Measurements from ENCODE around the gene ADGRV1.
"Not testable (repeated sequence)": the region's sequence is repeated elsewhere in the genome, so short reads cannot be mapped to it uniquely, and the experiment has no call there.

Gene ADGRV1

DNA sequence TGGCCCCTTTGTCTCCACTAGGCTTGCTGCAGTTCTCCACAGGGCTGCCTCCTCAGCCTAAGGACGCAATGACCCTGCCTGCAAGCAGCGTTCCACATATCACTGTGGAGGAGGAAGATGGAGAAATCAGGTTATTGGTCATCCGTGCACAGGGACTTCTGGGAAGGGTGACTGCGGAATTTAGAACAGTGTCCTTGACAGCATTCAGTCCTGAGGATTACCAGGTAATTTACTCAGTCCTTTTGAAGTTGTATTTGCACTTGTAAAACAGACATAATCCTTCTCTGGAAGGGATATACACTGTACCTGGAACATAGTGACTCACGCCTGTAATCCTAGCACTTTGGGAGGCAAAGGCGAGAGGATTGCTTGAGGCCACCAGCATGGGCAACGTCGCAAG lies 116.6 kb downstream of the ADGRV1 start:
- DNase-seq (ENCODE audit: insufficient read length) (no peak), FAIRE-seq (no peak)
- TF ChIP-seq POLR2A (IDR thresholded peaks at IDR 0.05; ENCODE audit: low read depth, low read length): no peak
- no peak for TF ChIP-seq POLR2AphosphoS5 (IDR thresholded peaks at IDR 0.05; ENCODE audit: low read depth, low read length)
- no peak for TF ChIP-seq TAF1 (IDR thresholded peaks at IDR 0.05; ENCODE audit: borderline replicate concordance, low read depth, low read length)

GRCh38 chr5:90680921-90681563 lies 122.4 kb downstream of the ADGRV1 start:
- DNase-seq (ENCODE audit: insufficient read length) (no peak), FAIRE-seq (no peak)
- TF ChIP-seq TAF1 (IDR thresholded peaks at IDR 0.05; ENCODE audit: borderline replicate concordance, low read depth, low read length) (no peak), POLR2A (IDR thresholded peaks at IDR 0.05; ENCODE audit: low read depth, low read length) (no peak), POLR2AphosphoS5 (IDR thresholded peaks at IDR 0.05; ENCODE audit: low read depth, low read length) (no peak)

GRCh38 chr5:90682278-90682677 lies 123.7 kb downstream of the ADGRV1 start:
- TF ChIP-seq TAF1 (IDR thresholded peaks at IDR 0.05; ENCODE audit: borderline replicate concordance, low read depth, low read length): no peak
- no peak for TF ChIP-seq POLR2A (IDR thresholded peaks at IDR 0.05; ENCODE audit: low read depth, low read length)
- TF ChIP-seq POLR2AphosphoS5 (IDR thresholded peaks at IDR 0.05; ENCODE audit: low read depth, low read length): no peak
- FAIRE-seq: no peak
- no peak for DNase-seq (ENCODE audit: insufficient read length)

DNA sequence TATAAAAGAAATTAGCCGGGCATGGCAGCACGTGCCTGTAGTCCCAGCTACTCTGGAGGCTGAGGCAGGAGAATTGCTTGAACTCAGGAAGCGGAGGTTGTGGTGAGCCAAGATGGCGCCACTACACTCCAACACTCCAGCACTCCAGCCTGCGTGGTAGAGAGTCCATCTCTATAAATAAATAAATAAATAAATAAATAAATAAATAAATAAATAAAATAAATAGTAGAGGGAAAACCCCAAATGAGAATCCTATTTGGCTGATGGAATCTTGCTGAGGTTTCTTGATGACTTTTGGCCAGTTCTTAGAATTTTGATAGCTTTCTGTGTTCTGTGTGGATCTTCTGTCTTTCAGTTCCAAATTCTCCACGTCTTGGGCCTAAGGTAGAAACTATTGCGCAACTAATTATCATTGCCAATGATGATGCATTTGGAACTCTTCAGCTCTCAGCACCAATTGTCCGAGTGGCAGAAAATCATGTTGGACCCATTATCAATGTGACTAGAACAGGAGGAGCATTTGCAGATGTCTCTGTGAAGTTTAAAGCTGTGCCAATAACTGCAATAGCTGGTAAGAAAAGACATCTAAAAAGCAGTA lies 126.9 kb downstream of the ADGRV1 start:
- TF ChIP-seq TAF1 (IDR thresholded peaks at IDR 0.05; ENCODE audit: borderline replicate concordance, low read depth, low read length) (no peak), POLR2AphosphoS5 (IDR thresholded peaks at IDR 0.05; ENCODE audit: low read depth, low read length) (no peak), POLR2A (IDR thresholded peaks at IDR 0.05; ENCODE audit: low read depth, low read length) (no peak)
- no peak for DNase-seq (ENCODE audit: insufficient read length)
- no peak for FAIRE-seq

DNA sequence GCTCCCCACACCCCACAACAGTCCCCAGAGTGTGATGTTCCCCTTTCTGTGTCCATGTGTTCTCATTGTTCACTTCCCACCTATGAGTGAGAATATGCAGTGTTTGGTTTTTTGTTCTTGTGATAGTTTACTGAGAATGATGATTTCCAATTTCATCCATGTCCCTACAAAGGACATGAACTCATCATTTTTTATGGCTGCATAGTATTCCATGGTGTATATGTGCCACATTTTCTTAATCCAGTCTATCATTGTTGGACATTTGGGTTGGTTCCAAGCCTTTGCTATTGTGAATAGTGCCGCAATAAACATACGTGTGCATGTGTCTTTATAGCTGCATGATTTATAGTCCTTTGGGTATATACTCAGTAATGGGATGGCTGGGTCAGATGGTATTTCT lies 127.8 kb downstream of the ADGRV1 start:
- not testable (repeated sequence) for FAIRE-seq; DNase-seq (ENCODE audit: insufficient read length)

DNA sequence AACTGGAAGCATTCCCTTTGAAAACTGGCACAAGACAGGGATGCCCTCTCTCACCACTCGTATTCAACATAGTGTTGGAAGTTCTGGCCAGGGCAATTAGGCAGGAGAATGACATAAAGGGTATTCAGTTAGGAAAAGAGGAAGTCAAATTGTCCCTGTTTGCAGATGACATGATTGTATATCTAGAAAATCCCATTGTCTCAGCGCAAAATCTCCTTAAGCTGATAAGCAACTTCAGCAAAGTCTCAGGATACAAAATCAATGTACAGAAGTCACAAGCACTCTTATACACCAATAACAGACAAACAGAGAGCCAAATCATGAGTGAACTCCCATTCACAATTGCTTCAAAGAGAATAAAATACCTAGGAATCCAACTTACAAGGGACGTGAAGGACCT lies 128.9 kb downstream of the ADGRV1 start:
- DNase-seq (ENCODE audit: insufficient read length): not testable (repeated sequence)

GRCh38 chr5:90689064-90689463 lies 130.5 kb downstream of the ADGRV1 start:
- no peak for DNase-seq (ENCODE audit: insufficient read length)
- TF ChIP-seq POLR2A (IDR thresholded peaks at IDR 0.05; ENCODE audit: low read depth, low read length) (no peak), TAF1 (IDR thresholded peaks at IDR 0.05; ENCODE audit: borderline replicate concordance, low read depth, low read length) (no peak), POLR2AphosphoS5 (IDR thresholded peaks at IDR 0.05; ENCODE audit: low read depth, low read length) (no peak)
- FAIRE-seq: no peak

More for the DNA sequence above, 128.9 kb downstream of the ADGRV1 start:
- not testable (repeated sequence) for FAIRE-seq

- FAIRE-seq (no peak), DNase-seq (ENCODE audit: insufficient read length) (no peak)
- TF ChIP-seq POLR2AphosphoS5 (IDR thresholded peaks at IDR 0.05; ENCODE audit: low read depth, low read length) (no peak), POLR2A (IDR thresholded peaks at IDR 0.05; ENCODE audit: low read depth, low read length) (no peak), TAF1 (IDR thresholded peaks at IDR 0.05; ENCODE audit: borderline replicate concordance, low read depth, low read length) (no peak)
Observed at GRCh38 chr5:90690307-90690706, 131.7 kb downstream of the ADGRV1 start.

DNA sequence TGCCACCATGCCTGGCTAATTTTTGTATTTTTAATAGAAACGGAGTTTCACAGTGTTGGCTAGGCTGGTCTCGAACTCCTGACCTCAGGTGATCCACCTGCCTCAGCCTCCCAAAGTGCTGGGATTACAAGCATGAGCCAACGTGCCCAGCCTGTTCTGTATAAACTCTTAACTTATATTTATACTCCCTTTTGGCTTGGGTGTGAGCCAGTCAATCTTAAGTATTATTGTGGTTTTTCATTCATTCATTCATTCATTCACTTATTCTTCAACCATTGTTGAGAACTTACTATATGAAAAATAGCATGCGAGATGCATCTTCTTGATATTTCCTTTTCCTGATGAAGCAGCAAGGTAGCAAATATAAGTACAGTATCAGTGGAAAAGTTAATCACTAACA lies 132.9 kb downstream of the ADGRV1 start:
- FAIRE-seq (no peak), DNase-seq (ENCODE audit: insufficient read length) (no peak)
- TF ChIP-seq POLR2AphosphoS5 (IDR thresholded peaks at IDR 0.05; ENCODE audit: low read depth, low read length) (no peak), TAF1 (IDR thresholded peaks at IDR 0.05; ENCODE audit: borderline replicate concordance, low read depth, low read length) (no peak), POLR2A (IDR thresholded peaks at IDR 0.05; ENCODE audit: low read depth, low read length) (no peak)

DNA sequence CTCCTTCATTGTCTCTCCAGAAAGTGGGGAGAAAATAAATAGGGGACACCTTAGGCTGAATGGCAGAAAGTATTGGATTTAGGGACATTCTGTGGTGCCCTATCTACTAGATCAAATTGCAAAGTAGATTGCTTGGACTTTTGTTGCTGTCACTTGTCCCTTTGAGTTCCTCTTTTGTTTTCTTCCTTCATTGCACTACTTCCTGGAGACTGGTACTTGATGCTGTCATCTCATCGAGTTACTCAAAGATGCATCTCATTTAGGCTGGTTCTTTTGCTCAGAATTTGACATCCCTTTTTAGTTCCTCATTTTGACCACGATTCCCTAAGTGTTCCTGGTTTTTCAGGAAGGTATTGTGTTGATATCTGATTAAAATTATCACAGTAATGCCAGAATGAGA lies 137.6 kb downstream of the ADGRV1 start:
- FAIRE-seq (no peak), DNase-seq (ENCODE audit: insufficient read length) (no peak)
- TF ChIP-seq POLR2AphosphoS5 (IDR thresholded peaks at IDR 0.05; ENCODE audit: low read depth, low read length): no peak
- TF ChIP-seq TAF1 (IDR thresholded peaks at IDR 0.05; ENCODE audit: borderline replicate concordance, low read depth, low read length): no peak
- no peak for TF ChIP-seq POLR2A (IDR thresholded peaks at IDR 0.05; ENCODE audit: low read depth, low read length)

DNA sequence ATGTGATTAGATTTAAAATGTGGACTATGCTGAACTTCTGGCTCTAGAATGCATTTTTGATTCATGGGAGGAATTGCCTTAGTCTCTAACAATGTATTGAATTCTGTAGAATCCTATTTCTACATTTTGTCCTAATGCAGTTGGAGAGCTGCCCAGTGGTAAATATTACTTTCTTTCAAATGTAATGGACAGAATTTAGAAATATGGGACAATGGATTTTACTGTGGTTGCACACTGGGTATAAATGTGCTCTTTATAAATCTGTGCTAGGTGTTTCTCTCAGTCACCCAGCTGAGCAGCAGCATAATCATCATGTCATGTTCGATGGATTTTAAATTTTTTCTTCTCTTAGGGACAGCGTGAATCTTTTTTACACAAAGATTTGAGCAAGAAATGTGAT lies 141.7 kb downstream of the ADGRV1 start:
- no peak for DNase-seq (ENCODE audit: insufficient read length)
- no peak for TF ChIP-seq POLR2AphosphoS5 (IDR thresholded peaks at IDR 0.05; ENCODE audit: low read depth, low read length)
- no peak for TF ChIP-seq TAF1 (IDR thresholded peaks at IDR 0.05; ENCODE audit: borderline replicate concordance, low read depth, low read length)
- no peak for TF ChIP-seq POLR2A (IDR thresholded peaks at IDR 0.05; ENCODE audit: low read depth, low read length)
- FAIRE-seq: no peak

DNA sequence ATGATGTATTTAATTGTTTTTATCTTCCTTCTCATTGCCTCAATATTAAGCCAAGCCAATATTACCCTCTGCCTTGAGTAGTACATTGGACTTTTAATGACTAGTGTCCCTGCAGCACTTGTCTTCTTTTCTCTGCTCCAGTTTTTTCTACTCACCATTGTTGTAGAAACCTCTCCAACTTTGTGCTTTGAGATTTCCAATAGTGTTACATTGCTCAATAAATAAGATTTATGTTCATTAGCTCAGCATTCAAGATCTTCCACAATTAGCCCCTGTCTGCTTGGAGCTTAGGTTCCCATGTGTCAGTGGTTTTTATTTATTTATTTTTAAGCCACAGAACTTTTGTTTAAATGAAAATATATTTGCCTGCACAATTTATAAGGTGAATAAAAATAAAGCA lies 145.3 kb downstream of the ADGRV1 start:
- no peak for TF ChIP-seq TAF1 (IDR thresholded peaks at IDR 0.05; ENCODE audit: borderline replicate concordance, low read depth, low read length)
- TF ChIP-seq POLR2AphosphoS5 (IDR thresholded peaks at IDR 0.05; ENCODE audit: low read depth, low read length): no peak
- TF ChIP-seq POLR2A (IDR thresholded peaks at IDR 0.05; ENCODE audit: low read depth, low read length): no peak
- FAIRE-seq: no peak

GRCh38 chr5:90707698-90708097 lies 149.1 kb downstream of the ADGRV1 start:
- FAIRE-seq: no peak
- TF ChIP-seq TAF1 (IDR thresholded peaks at IDR 0.05; ENCODE audit: borderline replicate concordance, low read depth, low read length) (no peak), POLR2A (IDR thresholded peaks at IDR 0.05; ENCODE audit: low read depth, low read length) (no peak), POLR2AphosphoS5 (IDR thresholded peaks at IDR 0.05; ENCODE audit: low read depth, low read length) (no peak)
- no peak for DNase-seq (ENCODE audit: insufficient read length)

More for the DNA sequence above, 145.3 kb downstream of the ADGRV1 start:
- DNase-seq (ENCODE audit: insufficient read length): no peak
